ENCODE data around the gene UNC80.
"Not testable (repeated sequence)": the region's sequence is repeated elsewhere in the genome, so short reads cannot be mapped to it uniquely, and the experiment has no call there.

UNC80 gene

GRCh38 chr2:209771474-209772289 lies at the start of gene UNC80:
Gene UNC80 (plus strand): TSS chr2:209771832. CDS start chr2:209772073, 241 bp downstream.
- DNase-seq = peak; percentile 13

DNA sequence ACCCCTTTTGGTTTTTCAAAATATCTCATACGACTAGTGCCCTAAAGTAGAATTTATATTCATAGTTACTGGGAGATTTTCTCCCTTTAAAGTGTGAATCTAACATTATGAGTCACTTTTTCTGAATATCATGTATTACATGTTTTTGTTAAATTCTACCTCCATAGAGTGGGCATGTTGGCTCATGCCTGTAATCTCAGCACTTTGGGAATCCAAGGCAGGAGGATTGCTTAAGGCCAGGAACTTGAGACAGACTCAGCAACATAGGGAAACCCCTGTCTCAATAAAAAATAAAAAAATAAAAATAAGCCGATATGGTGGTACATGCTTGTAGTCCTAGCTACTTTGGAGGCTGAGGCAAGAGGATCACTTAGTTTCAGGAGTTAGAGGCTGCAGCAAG lies 45.3 kb upstream of the UNC80 start:
- DNase-seq = no peak

DNA sequence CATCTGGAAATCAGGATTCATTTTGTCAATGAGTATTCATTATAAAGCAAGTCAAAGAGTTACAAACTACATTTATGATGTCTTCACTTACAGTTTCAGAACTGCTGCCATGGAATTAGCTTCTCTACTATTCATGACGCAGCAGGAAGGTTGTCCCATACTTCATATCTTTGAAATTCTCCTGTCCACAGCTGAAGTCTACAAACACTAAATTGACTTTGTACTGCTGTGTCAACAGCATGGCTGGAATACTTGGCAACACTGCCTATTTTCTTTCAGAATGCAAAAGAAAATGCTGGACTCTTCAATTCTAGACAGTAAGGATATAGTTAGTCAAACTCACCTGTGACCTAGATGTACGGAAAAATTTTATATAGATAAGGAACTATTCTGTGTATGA lies 44.6 kb upstream of the UNC80 start:
- no peak for DNase-seq

DNA sequence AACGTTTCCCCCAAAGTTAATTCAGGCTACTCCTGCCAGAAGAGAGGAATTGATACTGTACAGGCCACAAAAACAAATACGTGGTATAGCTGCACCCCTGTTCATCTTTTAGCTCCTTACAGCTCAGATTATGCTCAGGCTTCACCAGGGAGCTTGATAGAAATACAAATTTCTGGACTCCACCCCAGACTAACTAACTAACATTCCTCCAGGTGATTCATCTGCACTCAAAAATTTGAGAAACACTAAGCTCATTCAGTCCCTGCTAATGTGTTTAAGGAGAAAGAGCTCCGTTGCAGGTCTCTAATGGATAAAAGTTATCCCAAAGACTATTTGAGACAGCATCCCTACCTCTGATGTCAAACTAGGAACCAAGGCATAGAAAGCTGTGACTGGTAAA lies 36.8 kb upstream of the UNC80 start:
- DNase-seq = no peak

GRCh38 chr2:209741953-209742352 lies 29.7 kb upstream of the UNC80 start:
- no peak for DNase-seq

DNA sequence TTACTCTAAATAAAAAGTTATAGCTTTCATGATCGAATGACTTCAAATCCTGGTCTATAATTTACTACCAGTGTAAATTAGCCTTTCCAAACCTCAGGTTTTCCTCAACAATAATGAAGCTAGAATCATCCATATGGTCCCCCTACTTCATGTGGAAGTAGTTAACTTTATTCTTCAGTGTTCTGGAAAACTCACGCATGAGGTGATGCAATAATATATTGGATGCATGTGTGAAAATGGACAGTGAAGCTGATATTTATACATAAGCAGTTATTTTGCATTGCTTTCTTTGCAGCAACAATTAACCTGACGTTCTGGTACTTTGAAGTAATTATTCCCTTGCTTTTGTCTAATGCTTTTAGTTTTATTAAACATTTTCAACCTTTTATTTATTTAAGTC lies 18.6 kb upstream of the UNC80 start:
- no peak for DNase-seq

- no peak for DNase-seq
These were observed 14.5 kb upstream of the UNC80 start for GRCh38 chr2:209757163-209757562.

- no peak for DNase-seq
These were observed 10.1 kb upstream of the UNC80 start for GRCh38 chr2:209761566-209761965.

DNA sequence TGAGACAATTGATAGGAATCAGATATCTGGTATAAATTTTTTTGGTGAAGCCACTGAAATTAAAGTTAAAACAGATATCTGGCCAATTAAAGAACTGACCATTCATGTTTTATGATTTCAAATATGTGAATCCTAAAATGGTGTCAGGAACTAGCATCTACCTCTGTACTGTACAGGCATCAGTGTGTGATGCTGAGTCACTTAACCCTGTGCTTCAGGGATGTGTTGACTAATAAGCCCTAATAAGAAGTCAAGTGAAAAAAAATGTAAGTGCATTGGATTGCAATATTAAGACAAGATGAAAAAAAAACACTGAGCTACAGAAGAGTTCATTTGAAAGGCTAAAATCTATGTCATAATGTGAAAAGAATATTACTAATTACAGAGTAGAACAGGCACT lies 9.1 kb upstream of the UNC80 start:
- DNase-seq = no peak

DNA sequence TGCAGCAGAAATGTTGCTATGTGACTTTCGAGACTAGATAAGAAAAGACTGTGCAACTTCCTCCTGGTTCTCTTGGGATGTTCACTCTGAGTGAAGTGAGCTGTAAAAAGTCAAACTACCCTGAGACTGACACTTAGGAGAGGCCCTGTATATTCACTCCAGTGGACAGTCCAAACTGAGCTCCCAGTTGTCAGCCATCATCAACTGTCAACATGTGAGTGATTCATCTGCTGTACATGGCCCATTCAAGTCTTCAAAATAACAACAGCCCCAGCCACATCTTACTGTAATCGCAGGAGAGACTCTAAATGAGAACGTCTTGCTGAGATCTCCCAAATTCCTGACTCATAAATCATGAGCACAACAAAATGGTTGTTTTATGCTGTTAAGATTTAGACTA lies 8.5 kb upstream of the UNC80 start:
- no peak for DNase-seq

GRCh38 chr2:209766613-209767012 lies 5.0 kb upstream of the UNC80 start:
- no peak for DNase-seq

DNA sequence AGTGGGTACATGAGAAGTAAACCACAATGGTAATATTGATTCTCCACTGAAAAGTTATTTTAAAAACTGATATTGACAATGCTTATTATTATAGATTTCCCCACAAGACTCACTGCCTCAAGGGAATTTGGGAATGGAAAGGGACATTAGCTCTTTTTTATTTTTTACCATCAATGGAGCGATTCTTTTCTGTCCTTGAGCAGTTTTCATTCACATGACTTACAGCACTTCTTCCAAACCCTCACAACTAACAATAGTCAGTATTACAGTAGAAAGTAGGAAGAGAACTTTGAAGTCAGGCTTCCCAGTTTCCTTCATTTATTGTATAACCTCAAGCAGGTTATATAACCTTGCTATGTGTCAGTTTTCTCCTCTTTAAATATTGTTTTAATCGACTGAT lies 4.3 kb upstream of the UNC80 start:
- DNase-seq = no peak

DNA sequence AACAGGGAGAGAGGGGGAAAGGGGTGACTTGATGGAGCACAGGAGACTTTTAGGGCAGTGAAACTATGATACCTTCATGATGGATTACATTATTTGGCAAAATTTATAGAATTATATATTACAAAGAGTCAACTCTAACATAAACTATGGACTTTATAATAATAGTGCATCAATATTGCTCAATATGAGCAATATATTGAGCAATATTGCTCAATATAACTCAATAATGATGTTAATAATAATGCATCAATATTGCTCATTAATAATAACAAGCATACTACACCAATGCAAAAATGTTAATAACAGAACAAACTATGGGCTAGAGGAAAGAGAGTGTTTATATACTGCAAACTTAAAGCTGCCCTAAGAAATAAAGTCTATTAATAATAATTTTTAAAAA lies 3.1 kb upstream of the UNC80 start:
- no peak for DNase-seq

- no peak for DNase-seq
These were observed 656 bp downstream of the UNC80 start for GRCh38 chr2:209772290-209772685.

DNA sequence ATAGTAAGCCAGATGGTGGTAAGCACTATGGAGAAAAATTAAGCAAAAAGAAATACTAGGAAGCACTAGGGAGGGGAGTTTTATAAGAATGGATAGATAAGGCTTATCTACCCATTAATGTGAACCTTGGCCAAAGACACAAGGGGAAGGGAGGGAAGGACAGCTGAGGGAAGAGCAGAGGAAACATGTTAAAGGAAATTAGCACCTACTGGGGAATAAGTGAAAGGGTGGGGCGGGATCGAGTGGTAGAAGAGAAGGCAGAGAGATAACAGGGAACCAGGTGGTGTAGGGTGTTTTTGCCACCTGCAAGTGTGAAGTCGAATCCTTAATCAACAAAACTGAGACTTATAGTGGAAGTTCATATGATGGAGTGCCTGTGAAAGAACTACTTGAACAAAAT lies 1.7 kb downstream of the UNC80 start:
- DNase-seq = no peak

DNA sequence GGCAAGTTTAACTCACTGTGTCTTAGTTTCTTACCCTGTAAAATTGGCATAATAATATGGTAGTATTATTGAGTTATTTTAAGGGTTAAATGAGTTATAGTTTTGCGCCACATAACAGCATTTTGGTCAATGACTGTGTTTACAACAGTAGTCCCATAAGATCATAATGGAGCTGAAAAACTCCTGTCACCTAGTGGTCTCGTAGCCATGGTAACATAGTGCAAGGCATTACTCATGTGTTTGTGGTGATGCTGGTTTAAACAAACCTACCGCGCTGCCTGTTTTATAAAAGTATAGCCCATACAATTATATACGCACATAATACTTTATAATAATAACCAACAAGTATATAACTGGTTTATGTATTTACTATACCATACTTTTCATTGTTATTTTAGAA lies 15.8 kb downstream of the UNC80 start:
- no peak for DNase-seq

DNA sequence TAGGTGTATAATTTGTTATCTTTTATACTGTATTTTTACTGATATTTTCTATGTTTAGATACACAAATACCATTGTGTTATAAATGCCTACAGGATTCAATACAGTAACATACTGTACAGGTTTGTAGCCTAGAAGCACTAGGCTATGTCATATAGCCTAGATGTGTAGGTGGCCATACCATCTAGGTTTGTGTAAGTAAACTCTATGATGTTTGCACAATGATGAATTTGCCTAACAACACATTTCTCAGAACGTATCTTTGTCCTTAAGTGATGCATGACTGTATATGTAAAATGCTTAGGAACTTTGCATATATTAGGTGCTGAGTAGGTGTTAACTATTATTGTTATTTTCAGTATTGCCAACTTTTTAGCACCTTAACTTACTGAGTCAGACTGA lies 17.3 kb downstream of the UNC80 start:
- DNase-seq = no peak

- DNase-seq = no peak
These were observed 18.6 kb downstream of the UNC80 start for GRCh38 chr2:209790066-209790728.

GRCh38 chr2:209791151-209791550 lies 19.5 kb downstream of the UNC80 start:
- no peak for DNase-seq

- DNase-seq = not testable (repeated sequence)
These were observed 23.8 kb downstream of the UNC80 start for GRCh38 chr2:209795425-209795824.

GRCh38 chr2:209805351-209805750 lies 33.7 kb downstream of the UNC80 start:
- no peak for DNase-seq

- no peak for DNase-seq
These were observed 34.7 kb downstream of the UNC80 start for GRCh38 chr2:209806318-209806717.

DNA sequence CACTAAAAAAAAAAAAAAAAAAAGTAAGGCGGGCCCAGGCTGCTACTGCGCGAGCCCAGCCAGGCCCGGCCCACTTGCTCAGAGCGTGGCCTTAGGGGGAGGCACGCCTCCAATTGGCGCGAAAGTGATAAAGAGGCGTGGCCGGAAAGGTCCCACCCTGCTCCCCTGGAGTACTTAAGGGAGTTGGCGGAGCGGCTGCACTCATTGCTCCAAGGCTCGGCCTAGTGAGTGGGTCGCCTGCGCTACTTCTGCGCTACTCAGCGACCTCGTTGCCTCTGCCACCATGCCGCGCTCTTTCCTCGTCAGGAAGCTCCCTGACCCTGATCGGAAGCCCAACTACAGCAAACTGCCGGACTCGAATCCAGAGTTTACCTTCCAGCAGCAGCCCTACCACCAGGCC lies 36.9 kb downstream of the UNC80 start:
- DNase-seq = no peak

GRCh38 chr2:209809256-209809655 lies 37.6 kb downstream of the UNC80 start:
- no peak for DNase-seq

GRCh38 chr2:209817844-209818271 lies 46.2 kb downstream of the UNC80 start:
- no peak for DNase-seq

All from amniotic stem cell (primary cell).